HG03354 (cell line): ENCODE results near the gene MTSS2.
A peak's percentile ranks its signal among the peaks of the same experiment; 100 is the strongest.

Experiments used
- ATAC-seq: cut with Tn5 transposase; IDR thresholded peaks from one replicate; pipeline ENCODE4 v1.9.1; 2021; ENCODE audit warnings: mild to moderate bottlenecking; ENCODE audit not compliant: unreplicated experiment, poor library complexity, severe bottlenecking

Gene MTSS2

GRCh38 chr16:70685938-70686375, at the start of gene MTSS2:
Gene MTSS2 (minus strand): TSS chr16:70686053. CDS start chr16:70685791, 262 bp downstream.
- peak; percentile 27 for ATAC-seq

GRCh38 chr16:70735141-70735979, 49.5 kb upstream of the MTSS2 start:
- ATAC-seq: no peak

- no peak for ATAC-seq
Measured at GRCh38 chr16:70734522-70735095, 48.8 kb upstream of the MTSS2 start.

- ATAC-seq: no peak
Measured at GRCh38 chr16:70730944-70731343, 45.1 kb upstream of the MTSS2 start.

- ATAC-seq: no peak
Measured at GRCh38 chr16:70730031-70730430, 44.2 kb upstream of the MTSS2 start.

GRCh38 chr16:70729292-70729691, 43.4 kb upstream of the MTSS2 start:
- ATAC-seq: no peak

GRCh38 chr16:70728150-70728549, 42.3 kb upstream of the MTSS2 start:
- ATAC-seq: no peak

GRCh38 chr16:70726892-70727361, 41.1 kb upstream of the MTSS2 start:
- no peak for ATAC-seq

GRCh38 chr16:70725912-70726828, 40.3 kb upstream of the MTSS2 start:
- ATAC-seq: no peak

- no peak for ATAC-seq
Measured at GRCh38 chr16:70725024-70725911, 39.4 kb upstream of the MTSS2 start.

GRCh38 chr16:70724146-70725023, 38.5 kb upstream of the MTSS2 start:
- no peak for ATAC-seq

- no peak for ATAC-seq
Measured at GRCh38 chr16:70723740-70724145, 37.9 kb upstream of the MTSS2 start.

- no peak for ATAC-seq
Measured at GRCh38 chr16:70721202-70721963, 35.5 kb upstream of the MTSS2 start.

- no peak for ATAC-seq
Measured at GRCh38 chr16:70720425-70721201, 34.8 kb upstream of the MTSS2 start.

- ATAC-seq: no peak
Measured at GRCh38 chr16:70717065-70717464, 31.2 kb upstream of the MTSS2 start.

GRCh38 chr16:70715860-70716357, 30.1 kb upstream of the MTSS2 start:
- ATAC-seq: no peak
